SKM-1 treated with dmso at 0.1 percent for 144 hours (cell line): ENCODE measurements around the gene PLEKHA7.

Experiments used
- DNase-seq: peaks from one replicate; lab custom pipeline; 2025; ENCODE audit not compliant: unreplicated experiment; lab: John Stamatoyannopoulos, UW

Gene PLEKHA7

DNA sequence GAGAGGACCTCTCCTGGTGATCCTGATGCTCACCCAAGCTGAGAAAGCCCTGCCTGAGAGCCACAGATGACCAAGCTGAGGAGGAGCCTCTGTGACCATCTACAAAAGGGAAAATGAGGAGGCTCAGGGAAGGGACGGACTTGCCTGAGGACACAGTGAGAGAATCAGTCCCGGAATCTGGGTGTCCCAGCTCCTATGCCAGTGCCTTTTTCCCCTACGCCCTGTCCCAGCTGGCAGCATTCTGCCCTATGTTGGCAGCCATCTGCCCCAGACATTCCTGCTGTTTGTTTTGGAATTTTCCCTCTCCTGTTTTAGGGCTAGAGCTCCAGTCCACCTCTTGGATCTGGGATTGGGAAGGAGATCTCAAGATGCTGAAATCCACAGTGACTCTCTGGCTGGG lies 221.2 kb downstream of the PLEKHA7 start:
- DNase-seq, result no peak

DNA sequence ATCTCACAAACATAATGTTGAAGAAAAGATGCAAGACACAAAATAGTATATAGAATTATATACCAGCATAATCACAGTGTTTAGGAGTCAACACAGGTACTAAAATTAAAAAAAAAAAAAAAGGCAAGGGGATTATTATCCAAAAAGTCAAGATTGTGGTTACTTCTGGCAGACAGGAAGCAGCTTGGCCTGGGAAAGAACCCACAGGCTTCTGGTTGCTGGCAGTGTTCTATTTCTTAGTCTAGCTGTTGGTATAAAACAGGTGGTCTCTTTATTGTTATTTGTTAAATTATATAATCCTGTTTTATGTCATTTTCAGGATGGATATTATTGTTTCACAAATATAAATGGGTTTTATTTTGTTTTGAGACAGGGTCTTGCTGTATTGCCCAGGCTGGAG lies 221.8 kb downstream of the PLEKHA7 start:
- DNase-seq, result no peak

DNA sequence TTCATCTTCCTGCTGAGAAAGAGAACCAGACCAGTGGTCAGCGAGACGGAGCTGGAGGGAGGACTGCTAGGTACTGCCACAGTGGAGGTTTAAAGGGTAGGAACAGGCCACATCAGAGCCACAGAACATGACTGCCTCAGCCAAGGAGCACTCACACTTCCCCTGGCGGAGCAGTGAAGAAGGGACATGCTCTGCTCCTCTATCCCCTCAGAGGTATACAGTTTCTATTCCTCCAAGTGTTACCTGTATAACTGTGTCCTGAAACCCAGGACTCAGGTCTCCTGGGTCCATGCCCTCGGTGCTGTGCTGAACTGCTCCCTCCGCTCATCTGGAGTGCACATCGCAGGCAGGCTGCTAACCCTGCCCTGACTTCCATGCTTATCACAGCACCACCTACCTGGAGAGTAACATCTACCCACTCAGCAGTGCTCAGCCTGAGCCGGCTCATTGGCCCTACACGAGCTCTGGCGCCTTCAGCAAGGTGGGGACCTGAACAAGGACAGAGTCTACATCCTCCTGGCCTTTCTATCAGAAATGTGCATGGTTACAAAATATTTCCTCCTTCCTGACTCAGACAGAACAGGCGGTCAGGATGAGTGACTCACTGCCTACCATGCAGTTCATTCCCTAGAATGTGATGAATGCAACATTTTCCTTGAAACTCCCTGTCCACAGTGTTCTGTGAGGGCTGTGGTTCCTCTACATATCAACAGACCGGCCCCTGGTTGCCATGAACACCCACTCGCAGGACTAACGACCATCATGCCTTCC lies 222.8 kb downstream of the PLEKHA7 start:
- DNase-seq, result peak; percentile 25

DNA sequence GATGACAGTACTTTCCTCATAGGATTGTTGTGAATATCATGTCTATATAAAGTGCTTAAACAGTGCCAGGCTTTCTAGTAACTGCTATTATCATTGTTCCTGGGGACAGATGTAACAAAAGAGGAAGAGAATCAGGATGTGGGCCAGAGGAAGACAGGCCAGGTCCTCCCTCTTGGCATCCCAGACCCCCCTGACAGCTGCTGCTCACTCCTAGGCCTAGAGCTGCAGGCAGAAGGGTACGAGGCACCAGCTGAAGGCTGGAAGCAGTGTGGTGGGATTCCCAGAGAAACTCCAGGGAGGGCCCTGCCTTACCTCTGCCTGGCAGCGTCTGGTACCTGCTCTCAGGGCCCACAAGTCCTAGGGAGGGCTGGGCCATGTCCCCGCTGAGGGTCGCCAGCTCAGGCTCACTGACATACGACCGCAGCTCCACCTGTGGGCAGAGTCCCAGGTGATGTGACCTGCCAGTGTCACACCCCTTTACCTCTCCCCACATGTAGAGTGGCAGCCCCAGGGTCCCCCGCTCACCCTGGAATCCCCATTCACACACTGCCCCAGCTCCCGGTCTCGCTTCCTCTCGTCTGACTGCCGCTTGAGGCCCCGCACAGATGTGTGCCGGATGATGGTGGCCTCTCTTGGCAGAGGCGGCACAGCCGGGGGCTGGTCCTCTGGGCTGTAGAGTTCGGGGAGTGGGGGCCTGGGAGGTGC lies 223.6 kb downstream of the PLEKHA7 start:
- no peak for DNase-seq

DNA sequence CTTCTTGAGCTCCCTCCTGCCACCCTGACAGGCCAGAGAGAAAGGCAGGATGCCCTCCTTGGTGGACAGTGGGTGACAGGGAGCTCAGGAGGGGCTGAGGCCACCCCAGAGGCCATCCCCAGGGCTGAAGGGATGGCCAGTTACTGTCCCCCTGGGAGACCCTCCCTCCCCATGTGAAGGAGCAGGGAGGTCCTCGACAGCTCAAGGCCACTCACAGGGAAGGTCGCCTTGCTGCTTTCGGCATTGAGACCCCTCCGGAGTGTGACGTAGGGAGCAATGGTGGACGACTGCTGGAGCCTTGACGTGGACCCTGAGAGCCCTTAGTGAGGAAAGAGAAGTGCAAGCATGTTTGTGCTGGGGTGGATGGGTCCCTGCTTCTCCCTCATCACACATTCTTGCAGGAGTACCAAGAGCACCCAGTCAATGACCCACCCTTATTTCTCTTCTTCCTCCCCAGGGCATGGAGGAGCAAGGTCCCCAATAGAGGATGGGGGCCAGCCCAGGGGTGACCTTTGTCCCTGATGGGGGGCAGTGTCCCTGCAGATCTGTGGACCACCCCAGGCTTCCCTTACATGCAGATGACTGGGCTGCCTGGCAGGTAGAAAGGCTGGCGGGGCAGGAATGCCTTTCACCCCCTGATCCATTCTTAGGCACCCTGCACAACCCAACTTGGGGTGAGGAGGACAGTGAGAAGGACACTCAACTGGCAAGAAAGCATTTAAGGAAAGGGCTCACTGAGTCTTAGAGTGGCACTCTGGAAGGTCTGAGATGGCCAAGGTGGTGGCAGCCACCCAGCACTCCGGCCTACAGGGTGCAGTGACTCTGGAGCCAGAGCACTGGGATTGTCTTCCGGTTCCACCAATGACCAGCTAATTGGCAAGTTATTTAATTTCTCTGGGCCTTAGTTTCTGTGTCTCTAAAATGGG lies 224.4 kb downstream of the PLEKHA7 start:
- no peak for DNase-seq

DNA sequence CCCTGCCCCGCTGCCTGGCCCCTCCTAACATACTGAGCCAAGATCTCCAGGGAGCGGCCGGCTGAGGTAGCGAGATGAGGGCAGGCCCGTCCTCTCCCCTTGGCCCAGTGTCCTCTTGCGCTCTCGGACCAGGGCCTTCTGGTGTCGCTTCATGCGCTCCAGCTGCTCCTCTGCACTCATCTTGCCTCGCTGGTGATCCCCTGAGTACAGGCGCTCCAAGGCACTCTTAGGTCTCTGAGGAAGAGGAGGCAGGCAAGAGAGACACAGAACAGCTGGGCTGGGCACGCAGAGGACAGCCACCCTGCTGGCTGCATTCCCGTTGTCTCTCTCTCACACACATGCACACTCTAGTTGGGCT lies 225.2 kb downstream of the PLEKHA7 start:
- no peak for DNase-seq

DNA sequence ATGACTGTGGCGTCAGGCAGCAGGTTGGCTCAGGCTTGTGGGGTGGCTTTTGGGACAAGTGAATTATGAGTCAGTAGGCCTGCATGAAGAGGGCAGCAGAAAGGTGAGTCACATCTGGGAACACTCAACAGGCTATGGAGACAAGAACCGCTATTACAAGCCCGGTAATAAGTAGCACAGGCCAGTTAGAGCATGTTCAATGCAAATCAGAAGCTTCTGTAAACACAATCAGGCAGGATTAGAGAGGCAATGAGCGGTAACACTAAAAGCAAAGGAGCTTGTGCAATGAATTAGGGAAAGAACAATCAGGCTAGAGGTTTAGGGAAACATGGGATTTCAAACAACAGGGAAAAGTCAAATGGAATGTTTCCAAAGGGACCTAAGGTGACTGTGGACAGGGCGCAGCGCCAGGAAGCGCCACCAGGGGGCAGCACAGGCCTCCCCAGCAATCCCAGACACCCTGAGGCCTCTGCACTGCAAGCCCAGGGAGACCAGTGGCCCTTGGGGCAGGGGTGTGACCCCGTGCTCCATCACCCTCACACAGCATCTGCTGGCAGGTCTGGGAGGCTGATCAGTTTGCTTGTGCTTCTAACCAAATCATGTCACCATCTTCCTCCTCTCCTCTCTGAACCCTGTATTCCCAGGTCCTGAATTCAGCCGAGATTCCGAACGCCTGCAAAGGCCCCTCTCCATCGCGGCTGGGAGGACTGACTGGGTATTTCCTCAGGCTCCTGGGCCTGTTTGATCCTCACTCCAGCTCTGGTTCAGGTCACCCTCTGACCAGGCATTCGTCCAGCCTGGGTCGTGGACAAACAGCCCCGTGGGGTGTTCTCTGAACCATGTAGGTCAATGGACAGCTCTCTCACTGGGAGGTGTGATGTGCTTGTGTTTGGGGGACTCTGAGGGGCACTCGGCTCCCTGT lies 225.8 kb downstream of the PLEKHA7 start:
- peak; percentile 36 for DNase-seq

DNA sequence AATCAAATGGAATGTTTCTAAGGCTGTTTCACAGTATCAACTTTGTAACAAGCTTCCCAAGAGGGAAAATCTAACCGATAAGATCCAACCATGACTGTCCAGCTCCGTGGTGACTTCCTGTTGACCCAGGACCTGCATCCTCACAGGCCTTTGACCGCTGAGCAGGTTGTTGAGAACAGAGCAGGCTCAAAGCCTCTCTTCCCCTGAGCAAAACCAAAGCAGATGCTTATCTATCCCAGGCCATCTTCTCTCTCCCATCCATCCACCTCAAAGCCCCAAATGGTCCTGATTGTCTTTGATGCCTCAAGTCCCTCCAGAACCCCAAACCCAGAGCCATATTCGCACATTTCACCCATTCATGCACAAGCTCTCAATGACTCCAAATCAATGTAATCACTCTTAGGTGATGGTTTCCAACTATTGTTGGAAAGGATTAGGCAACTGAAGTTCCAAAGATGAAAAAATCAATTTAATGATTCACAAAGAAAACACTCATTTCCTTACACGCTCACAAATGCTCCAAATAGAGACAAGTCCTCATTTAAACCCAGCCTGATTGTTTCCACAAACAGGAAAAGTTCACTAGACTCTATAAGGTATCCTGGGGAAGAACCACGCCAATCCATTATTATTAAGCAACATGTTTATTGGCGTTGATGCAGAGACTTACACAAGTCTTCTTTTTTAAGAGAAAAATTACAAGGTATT lies 227.0 kb downstream of the PLEKHA7 start:
- DNase-seq, result no peak

DNA sequence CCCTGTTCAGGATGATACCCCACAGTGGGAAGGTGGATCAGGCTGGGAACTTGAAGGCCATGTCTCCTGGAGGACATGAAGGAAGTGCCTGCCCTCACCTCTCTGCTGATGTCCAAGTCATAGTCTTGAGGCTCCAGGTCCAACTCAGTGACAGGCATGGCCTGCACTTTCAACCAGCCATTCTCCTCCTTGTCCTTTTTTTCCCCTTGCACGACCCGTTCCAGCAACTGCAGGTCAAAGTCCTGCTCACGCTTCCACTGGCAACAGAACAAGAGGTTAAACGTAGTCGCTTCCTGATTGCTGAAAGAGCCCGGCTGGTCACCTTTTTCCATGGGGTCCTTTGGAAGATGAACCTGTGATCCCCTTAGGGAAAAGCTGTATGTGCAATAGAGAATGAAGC lies 228.1 kb downstream of the PLEKHA7 start:
- no peak for DNase-seq

DNA sequence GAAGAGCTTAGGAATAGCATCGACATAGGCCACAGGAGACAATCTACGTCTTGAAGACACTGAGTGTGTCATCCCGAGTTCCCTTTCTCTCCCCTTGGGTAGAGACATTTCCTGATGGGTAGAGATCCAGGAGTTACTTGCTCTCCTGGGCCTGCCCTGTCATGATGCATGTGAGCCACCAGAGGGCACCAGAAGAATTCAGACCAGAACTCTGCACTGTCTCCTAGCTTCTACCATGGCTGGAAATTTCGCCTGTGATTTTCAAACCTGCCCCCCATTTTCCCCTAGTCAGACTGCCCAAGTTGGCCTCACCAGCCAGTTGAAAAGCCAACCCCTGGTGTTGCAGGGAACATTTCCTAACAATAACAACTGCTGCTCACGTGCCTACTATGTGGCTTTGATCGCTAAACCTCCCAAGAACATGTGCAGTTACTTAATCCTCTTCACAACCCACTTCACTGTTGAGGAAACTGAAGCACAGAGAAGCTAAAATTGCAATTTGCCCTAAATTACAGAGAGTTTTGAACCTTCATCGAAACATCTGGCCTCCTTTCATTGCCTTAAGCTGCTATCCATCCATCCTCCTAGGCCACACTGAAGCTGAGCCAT lies 228.6 kb downstream of the PLEKHA7 start:
- peak; percentile 69 for DNase-seq

DNA sequence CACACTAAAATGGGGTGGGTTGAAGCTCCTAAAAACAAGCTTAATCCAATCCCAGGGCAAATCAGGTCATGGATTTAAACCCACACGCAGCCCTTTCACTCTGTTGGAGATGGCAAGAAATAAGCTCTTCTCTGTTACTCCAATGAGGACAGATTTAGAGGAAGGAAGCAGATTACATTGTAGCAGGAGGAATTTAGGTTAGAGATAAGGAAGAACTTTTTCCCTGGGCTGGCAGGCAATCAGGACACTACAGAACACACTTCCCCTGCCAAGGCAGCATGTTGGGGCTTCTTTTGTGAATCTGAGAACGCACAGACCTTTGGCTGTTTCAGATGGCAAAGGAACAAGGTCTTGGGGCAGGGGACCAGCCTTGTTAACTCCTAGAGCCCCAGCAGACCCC lies 229.5 kb downstream of the PLEKHA7 start:
- DNase-seq, result no peak

DNA sequence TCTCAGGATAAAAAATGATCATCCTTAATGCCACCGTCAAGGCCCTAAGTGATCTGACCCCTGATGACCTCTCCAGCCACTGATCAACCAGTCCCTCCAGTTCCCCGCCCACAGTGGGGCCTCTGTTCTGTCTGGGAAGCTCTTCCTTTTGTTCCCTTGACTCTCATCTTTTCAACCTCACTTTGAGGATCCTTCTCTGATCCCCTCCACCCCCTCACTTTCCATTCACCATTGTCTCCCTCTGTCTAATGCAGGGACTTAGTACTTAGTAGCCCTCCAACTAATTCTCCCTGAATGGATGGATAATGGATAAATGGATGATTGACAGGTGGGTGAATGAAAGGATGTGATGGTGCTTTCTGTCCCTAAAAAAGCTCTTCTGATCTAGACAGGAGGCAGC lies 230.1 kb downstream of the PLEKHA7 start:
- no peak for DNase-seq

DNA sequence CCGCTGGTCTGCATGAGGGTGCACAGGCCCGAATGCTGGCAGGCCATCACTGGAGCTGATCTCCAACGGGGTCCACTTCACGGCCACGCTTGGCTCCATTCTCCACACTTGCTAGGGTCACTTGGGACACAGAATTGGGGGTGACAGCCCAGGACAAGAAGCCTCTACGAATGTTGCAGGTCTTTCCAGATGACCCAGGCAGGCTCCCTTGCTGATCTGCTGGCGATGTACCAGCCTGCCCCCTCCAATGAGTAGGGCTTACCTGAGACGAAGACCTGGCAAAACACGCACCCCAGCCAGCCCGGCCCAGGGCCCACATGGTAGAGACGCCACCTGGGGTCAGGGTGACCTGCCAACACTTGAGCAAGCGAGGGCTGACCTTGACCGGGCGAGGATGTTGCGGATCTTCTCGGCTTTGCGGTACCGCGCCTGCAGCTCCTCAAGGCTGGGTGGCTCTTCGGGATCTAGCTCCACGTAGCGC lies 230.9 kb downstream of the PLEKHA7 start:
- no peak for DNase-seq

DNA sequence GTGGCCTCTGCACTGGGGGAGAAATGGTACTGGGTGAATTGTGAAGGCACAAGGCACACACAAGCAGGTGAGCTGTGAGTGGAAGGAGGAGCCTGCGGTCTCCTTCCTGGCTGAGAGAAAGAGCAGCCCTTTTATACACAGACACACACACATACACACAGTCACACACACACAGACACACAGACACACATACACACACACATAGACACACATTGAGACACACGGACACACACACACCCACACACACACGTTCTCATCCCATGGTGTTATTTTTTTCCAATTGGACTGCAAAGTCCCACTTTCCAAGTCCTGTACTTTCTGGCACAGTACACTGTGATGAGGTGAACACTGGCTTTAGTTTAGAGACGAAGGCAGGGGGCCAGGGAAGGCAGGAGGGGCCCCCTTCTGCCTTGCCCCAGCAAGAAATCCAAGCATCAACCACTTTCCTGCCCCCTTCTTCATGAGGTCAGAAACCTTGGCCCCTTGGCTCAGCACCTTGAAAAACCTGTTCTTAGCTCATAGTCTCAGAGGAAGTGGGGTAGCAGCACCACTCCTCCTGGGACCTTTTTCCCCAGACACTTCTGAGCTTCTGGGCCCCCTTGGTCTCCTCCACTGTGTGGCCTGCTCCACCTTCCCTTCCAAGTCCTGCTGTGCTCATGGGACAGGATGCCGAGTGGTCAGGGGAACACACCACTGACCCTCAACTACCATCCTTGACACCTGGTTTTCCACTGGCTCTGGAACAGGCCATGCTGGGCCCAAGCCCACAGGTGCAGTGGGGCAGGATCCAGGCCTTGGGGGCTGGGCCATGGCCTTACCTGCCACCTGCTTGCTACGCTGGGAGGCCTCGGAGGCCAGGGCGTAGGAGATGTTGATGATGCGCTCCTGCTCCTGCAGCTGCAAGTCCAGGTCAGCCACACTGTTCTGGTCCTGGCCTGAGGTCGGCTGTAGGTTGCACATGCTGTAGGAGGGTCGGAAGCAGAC lies 232.0 kb downstream of the PLEKHA7 start:
- no peak for DNase-seq

DNA sequence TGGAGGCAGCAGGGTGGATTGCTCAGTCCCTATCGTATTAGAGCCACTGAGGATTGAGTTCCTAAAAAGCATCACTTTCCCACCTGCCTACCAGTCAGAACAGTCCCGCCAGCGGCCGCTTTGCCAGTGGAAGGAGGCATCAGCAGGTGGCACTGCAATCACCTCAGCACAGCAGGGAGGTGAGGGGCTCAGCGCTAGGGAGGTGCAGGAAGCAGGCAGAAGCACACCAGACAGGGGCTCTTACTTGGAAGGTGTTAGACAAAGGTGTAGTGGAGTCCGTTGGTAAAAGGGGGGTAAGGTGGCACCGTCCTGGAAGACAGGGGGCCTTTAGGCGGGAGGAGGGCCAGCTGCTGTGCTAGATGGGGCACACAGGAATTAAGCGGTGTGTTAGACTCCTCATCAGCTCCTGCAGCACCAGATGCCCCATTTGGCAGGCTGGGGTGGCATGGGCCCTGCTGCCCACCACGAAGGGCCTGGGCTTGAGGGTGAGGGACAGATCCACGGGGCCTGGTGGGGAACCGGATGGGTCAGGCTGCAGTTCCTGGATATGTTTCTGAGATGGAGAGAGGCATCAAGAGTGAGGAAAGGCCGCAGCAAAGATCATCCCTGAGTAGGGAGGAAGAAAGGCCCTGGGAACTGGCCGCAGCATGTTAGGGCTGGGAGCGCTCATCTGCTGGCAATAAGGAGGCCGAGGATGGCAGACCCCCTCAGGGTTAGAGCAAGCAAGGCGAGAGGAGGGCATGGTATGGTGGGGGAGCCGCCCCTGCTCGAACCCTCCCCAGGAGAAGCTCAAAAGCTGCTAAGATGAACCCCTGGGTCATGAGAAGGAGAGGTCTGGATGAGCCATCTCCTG lies 233.3 kb downstream of the PLEKHA7 start:
- DNase-seq, result no peak

DNA sequence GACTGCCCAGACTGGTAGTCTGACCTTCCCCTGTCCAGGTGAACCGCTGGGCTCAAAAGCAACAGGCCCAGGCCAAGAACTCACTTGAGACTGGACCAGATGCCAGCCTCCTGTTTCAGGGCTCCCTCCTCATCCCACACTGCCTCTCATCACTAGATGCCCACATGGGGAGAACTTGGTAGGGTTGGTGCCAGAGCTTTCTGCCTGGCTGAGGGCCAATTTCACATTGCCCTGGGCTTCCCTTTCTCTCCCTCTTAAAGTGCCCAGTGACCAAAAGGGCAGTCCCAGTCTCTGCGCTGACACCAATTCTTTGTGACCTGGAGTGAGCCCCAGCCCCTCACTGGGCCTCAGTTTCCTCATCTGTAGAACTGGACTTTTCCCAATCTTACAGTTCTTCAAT lies 234.1 kb downstream of the PLEKHA7 start:
- DNase-seq, result no peak

DNA sequence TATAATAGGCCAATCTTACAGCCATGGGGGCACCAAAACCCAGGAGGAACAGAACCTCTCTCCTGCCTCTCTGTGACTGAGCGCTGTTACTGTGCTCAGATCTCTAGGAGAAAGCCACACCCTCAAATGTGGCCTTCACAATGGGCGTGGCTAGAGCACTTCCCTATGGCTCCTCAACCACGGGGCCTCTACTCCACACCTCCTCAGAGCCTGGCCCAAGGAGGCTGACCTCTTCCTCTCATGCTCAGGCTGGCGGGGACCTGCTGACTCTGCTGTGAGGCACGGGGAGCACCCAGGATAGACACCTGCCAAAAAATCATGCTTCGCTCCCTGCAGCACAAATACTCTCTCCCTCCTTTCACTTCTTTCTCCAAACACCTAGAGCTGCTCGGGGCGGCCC lies 234.8 kb downstream of the PLEKHA7 start:
- peak; percentile 73 for DNase-seq
